ENCODE data around the gene CNTNAP2. TPM values are rescaled to one million over a fixed set of nuclear protein-coding genes. Genes with fewer than 3 reads are reported as not detected.

The CNTNAP2 gene
- total RNA-seq, 4 donors from 2014 or later, result 0.29 to 0.88 (median 0.33) TPM; not detected in 1

DNA sequence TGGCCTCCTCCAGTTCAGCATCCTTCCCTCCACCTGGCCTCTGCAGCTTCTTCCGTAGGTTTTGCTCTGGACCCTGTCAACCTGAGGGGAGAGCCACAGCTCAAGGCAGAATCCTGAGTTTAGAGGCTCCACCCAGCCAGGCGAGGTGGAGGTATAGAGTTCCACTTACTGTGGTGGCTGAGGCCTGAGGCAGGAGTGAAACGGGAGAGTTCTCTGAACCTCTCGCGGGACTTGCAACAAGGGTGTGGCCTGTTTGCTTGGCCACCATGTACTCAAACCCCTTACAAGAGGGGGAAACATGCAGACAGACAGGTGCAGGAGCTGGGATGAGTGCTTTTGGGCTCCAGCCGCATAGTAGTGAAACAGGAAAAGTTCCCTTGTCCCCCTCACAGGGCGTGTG is 2320.0 kb downstream of the CNTNAP2 start:
- Histone ChIP-seq H3K36me3 (no peaks in the 10 kb centered on the region), H3K27ac (no peak overlapping the region), H3K4me1 (no peaks in the 10 kb centered on the region), H3K4me3 (replicated peaks in 1 of 3) (no peak overlapping the region), H3K9me3 (no peaks in the 10 kb centered on the region), H3K27me3 (no peaks in the 10 kb centered on the region)
- intact Hi-C loops (cut with DNase I), result no loop called here
- 83 to 89% methylated on average over 7 of the region's 7 CpGs for whole genome bisulfite sequencing, 2 donors
- TF ChIP-seq POLR2A (IDR thresholded peaks at IDR 0.05), result no peak
- TF ChIP-seq, protein P1, sequence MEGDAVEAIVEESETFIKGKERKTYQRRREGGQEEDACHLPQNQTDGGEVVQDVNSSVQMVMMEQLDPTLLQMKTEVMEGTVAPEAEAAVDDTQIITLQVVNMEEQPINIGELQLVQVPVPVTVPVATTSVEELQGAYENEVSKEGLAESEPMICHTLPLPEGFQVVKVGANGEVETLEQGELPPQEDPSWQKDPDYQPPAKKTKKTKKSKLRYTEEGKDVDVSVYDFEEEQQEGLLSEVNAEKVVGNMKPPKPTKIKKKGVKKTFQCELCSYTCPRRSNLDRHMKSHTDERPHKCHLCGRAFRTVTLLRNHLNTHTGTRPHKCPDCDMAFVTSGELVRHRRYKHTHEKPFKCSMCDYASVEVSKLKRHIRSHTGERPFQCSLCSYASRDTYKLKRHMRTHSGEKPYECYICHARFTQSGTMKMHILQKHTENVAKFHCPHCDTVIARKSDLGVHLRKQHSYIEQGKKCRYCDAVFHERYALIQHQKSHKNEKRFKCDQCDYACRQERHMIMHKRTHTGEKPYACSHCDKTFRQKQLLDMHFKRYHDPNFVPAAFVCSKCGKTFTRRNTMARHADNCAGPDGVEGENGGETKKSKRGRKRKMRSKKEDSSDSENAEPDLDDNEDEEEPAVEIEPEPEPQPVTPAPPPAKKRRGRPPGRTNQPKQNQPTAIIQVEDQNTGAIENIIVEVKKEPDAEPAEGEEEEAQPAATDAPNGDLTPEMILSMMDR (IDR thresholded peaks at IDR 0.05), result no peak
- no peak for DNase-seq

DNA sequence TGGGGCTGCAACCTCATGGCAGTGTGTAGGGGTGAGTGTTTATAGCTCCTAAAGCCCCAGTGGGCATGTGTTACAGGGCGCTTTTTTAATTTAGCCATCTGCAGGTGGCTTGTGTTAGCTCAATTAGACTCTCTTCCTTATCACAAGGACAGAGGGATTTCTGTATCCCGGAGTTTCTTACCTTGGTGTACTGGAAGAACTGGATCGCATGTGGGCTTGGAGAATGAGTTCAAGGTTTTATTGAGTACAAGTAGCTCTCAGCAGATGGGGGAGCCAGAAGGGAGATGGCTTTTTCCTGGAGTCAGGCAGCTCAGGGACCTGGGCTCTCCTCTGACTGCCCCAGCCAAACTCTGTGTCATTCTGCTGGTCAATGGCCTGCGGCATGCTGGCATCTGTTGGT is 2320.4 kb downstream of the CNTNAP2 start:
- Histone ChIP-seq H3K4me1 (no peaks in the 10 kb centered on the region), H3K36me3 (no peaks in the 10 kb centered on the region), H3K4me3 (replicated peaks in 1 of 3) (no peak overlapping the region), H3K9me3 (no peaks in the 10 kb centered on the region), H3K27me3 (no peaks in the 10 kb centered on the region), H3K27ac (no peak overlapping the region)
- DNase-seq, result no peak
- WGBS, 2 donors, result 82 to 83% methylated on average over 4 of the region's 4 CpGs
- intact Hi-C loops (cut with DNase I), result no loop called here
- TF ChIP-seq POLR2A (IDR thresholded peaks at IDR 0.05), result no peak
- TF ChIP-seq, protein P1 (IDR thresholded peaks at IDR 0.05), result no peak

GRCh38 chr7:148442141-148442655 is 2325.6 kb downstream of the CNTNAP2 start:
- H3K4me3 ChIP-seq (replicated peaks in 1 of 3), result no peak overlapping the region
- no peak overlapping the region for H3K27ac ChIP-seq
- intact Hi-C loops (cut with DNase I), result no loop called here
- H3K36me3 ChIP-seq, result no peaks in the 10 kb centered on the region
- H3K4me1 ChIP-seq, result no peaks in the 10 kb centered on the region
- 79 to 85% methylated on average over 8 of the region's 8 CpGs for WGBS, 2 donors
- TF ChIP-seq POLR2A (IDR thresholded peaks at IDR 0.05), result no peak
- TF ChIP-seq, protein P1 (IDR thresholded peaks at IDR 0.05), result no peak
- DNase-seq, result no peak
- H3K9me3 ChIP-seq, result no peaks in the 10 kb centered on the region
- H3K27me3 ChIP-seq, result no peaks in the 10 kb centered on the region

GRCh38 chr7:148442933-148443332 is 2326.3 kb downstream of the CNTNAP2 start:
- 88 to 92% methylated on average over 6 of the region's 6 CpGs for WGBS, 2 donors
- intact Hi-C loops (cut with DNase I), result no loop called here

More at GRCh38 chr7:148442933-148443332, 2326.3 kb downstream of the CNTNAP2 start:
- Histone ChIP-seq H3K36me3 (no peaks in the 10 kb centered on the region), H3K27me3 (no peaks in the 10 kb centered on the region), H3K9me3 (no peaks in the 10 kb centered on the region), H3K4me3 (replicated peaks in 1 of 3) (no peak overlapping the region), H3K27ac (no peak overlapping the region), H3K4me1 (no peaks in the 10 kb centered on the region)
- DNase-seq, result no peak
- no peak for TF ChIP-seq POLR2A (IDR thresholded peaks at IDR 0.05)
- TF ChIP-seq, protein P1 (IDR thresholded peaks at IDR 0.05), result no peak
